NK-92 (cell line): ENCODE results near the gene POTEM.
"Not testable (repeated sequence)": the region's sequence is repeated elsewhere in the genome, so short reads cannot be mapped to it uniquely, and the experiment has no call there.

ENCODE experiments used
- DNase-seq: peaks from one replicate; lab custom pipeline; 2025; ENCODE audit not compliant: unreplicated experiment; lab: John Stamatoyannopoulos, UW

POTEM gene

GRCh38 chr14:19036811-19037382 is 69.7 kb downstream of the POTEM start:
- not testable (repeated sequence) for DNase-seq

- not testable (repeated sequence) for DNase-seq
Observed at GRCh38 chr14:19038060-19038664, 70.9 kb downstream of the POTEM start.

GRCh38 chr14:19038785-19039184 is 71.6 kb downstream of the POTEM start:
- DNase-seq = not testable (repeated sequence)

- DNase-seq = not testable (repeated sequence)
Observed at GRCh38 chr14:19043384-19043783, 76.2 kb downstream of the POTEM start.
